ENCODE results near the gene IMPA2. TPM values are rescaled to one million over a fixed set of nuclear protein-coding genes. Genes with fewer than 3 reads are reported as not detected.
"Not testable (repeated sequence)": the region's sequence is repeated elsewhere in the genome, so short reads cannot be mapped to it uniquely, and the experiment has no call there.

IMPA2 gene
- total and polyA plus RNA-seq, 2 experiments from 2014 or later, result 8.1 to 13.0 TPM

GRCh38 chr18:12035481-12035880 is 54.2 kb downstream of the IMPA2 start:
- no peaks in the 10 kb centered on the region for H3K9me3 ChIP-seq (ENCODE audit: low read depth)
- H3K79me2 ChIP-seq (ENCODE audit: insufficient read depth), result no peaks in the 10 kb centered on the region
- DNase-seq, result no peak
- H3K27me3 ChIP-seq (replicated peaks; ENCODE audit: insufficient read depth), result no peaks in the 10 kb centered on the region
- 76 to 81% methylated on average over 6 of the region's 6 CpGs for WGBS, 2 experiments (ENCODE audit: low coverage in 1 of 2, low lambda C conversion rate in 2 of 2, missing lambda C conversion rate in 2 of 2)
- no peak overlapping the region for H3K4me3 ChIP-seq
- no peak overlapping the region for H2AFZ ChIP-seq
- TF ChIP-seq EZH2 (IDR thresholded peaks at IDR 0.05; ENCODE audit: insufficient read depth, poor library complexity, severe bottlenecking) (no peak), EZH2phosphoT487 (IDR thresholded peaks at IDR 0.05; ENCODE audit: insufficient read depth, low read depth) (no peak)
- H3K9ac ChIP-seq, result no peak overlapping the region
- no peaks in the 10 kb centered on the region for H4K20me1 ChIP-seq (ENCODE audit: insufficient read depth)
- peaks cover 26% of the 10 kb centered on the region for H3F3A ChIP-seq (ENCODE audit: insufficient read depth)
- H3K27ac ChIP-seq, result no peak overlapping the region
- no peaks in the 10 kb centered on the region for H3K36me3 ChIP-seq (ENCODE audit: low read depth)
- peaks cover 22% of the 10 kb centered on the region for H3K4me1 ChIP-seq (ENCODE audit: insufficient read depth)
- in situ Hi-C loops (cut with MboI), result no loop called here
- no peaks in the 10 kb centered on the region for H3K9me2 ChIP-seq (ENCODE audit: insufficient read depth)
- H3K4me2 ChIP-seq (ENCODE audit: unreplicated experiment), result no peak overlapping the region

GRCh38 chr18:12036201-12036751 is 55.0 kb downstream of the IMPA2 start:
- H3K27ac ChIP-seq, result no peak overlapping the region
- H3K4me1 ChIP-seq (ENCODE audit: insufficient read depth), result peaks cover 26% of the 10 kb centered on the region
- DNase-seq, result no peak
- H3K36me3 ChIP-seq (ENCODE audit: low read depth), result no peaks in the 10 kb centered on the region
- no peaks in the 10 kb centered on the region for H3K9me2 ChIP-seq (ENCODE audit: insufficient read depth)
- H3K27me3 ChIP-seq (replicated peaks; ENCODE audit: insufficient read depth), result no peaks in the 10 kb centered on the region
- no peak overlapping the region for H3K4me2 ChIP-seq (ENCODE audit: unreplicated experiment)
- WGBS, 2 experiments (ENCODE audit: low coverage in 1 of 2, low lambda C conversion rate in 2 of 2, missing lambda C conversion rate in 2 of 2), result 76% methylated on average over 9 of the region's 9 CpGs
- no peak overlapping the region for H3K4me3 ChIP-seq
- in situ Hi-C loops (cut with MboI), result no loop called here
- no peaks in the 10 kb centered on the region for H3K79me2 ChIP-seq (ENCODE audit: insufficient read depth)
- H4K20me1 ChIP-seq (ENCODE audit: insufficient read depth), result no peaks in the 10 kb centered on the region
- no peaks in the 10 kb centered on the region for H3K9me3 ChIP-seq (ENCODE audit: low read depth)
- no peak for TF ChIP-seq EZH2phosphoT487 (IDR thresholded peaks at IDR 0.05; ENCODE audit: insufficient read depth, low read depth)
- no peak overlapping the region for H3K9ac ChIP-seq
- no peak overlapping the region for H2AFZ ChIP-seq
- H3F3A ChIP-seq (ENCODE audit: insufficient read depth), result peaks cover 27% of the 10 kb centered on the region

- Histone ChIP-seq H3K79me2 (ENCODE audit: insufficient read depth) (no peaks in the 10 kb centered on the region), H4K20me1 (ENCODE audit: insufficient read depth) (no peaks in the 10 kb centered on the region), H3K36me3 (ENCODE audit: low read depth) (no peaks in the 10 kb centered on the region), H3F3A (ENCODE audit: insufficient read depth) (peaks cover 19% of the 10 kb centered on the region), H2AFZ (peak overlapping the region; percentile 87), H3K4me3 (peak overlapping the region; percentile 78), H3K4me2 (ENCODE audit: unreplicated experiment) (peak overlapping the region; percentile 94), H3K9me2 (ENCODE audit: insufficient read depth) (no peaks in the 10 kb centered on the region), H3K27ac (no peak overlapping the region), H3K9ac (peak overlapping the region; percentile 85), H3K4me1 (ENCODE audit: insufficient read depth) (peaks cover 16% of the 10 kb centered on the region), H3K27me3 (replicated peaks; ENCODE audit: insufficient read depth) (no peaks in the 10 kb centered on the region), H3K9me3 (ENCODE audit: low read depth) (no peaks in the 10 kb centered on the region)
- TF ChIP-seq EZH2phosphoT487 (IDR thresholded peaks at IDR 0.05; ENCODE audit: insufficient read depth, low read depth) (no peak), EZH2 (IDR thresholded peaks at IDR 0.05; ENCODE audit: insufficient read depth, poor library complexity, severe bottlenecking) (no peak)
- in situ Hi-C loops (cut with MboI), result no loop called here
- DNase-seq, result peak; percentile 78
- WGBS, 2 experiments (ENCODE audit: low coverage in 1 of 2, low lambda C conversion rate in 2 of 2, missing lambda C conversion rate in 2 of 2), result 24 to 29% methylated on average over 22 to 27 of the region's 27 CpGs
Measured at GRCh38 chr18:12038082-12038638, 56.9 kb downstream of the IMPA2 start.

- peak overlapping the region; percentile 85 for H3K9ac ChIP-seq
- no peaks in the 10 kb centered on the region for H3K79me2 ChIP-seq (ENCODE audit: insufficient read depth)
- no peak for TF ChIP-seq EZH2 (IDR thresholded peaks at IDR 0.05; ENCODE audit: insufficient read depth, poor library complexity, severe bottlenecking)
- TF ChIP-seq EZH2phosphoT487 (IDR thresholded peaks at IDR 0.05; ENCODE audit: insufficient read depth, low read depth), result no peak
- no peak overlapping the region for H3K27ac ChIP-seq
- WGBS, 2 experiments (ENCODE audit: low coverage in 1 of 2, low lambda C conversion rate in 2 of 2, missing lambda C conversion rate in 2 of 2), result 1% methylated on average over 49 to 62 of the region's 74 CpGs
- H3F3A ChIP-seq (ENCODE audit: insufficient read depth), result peaks cover 16% of the 10 kb centered on the region
- no peaks in the 10 kb centered on the region for H4K20me1 ChIP-seq (ENCODE audit: insufficient read depth)
- no peaks in the 10 kb centered on the region for H3K9me3 ChIP-seq (ENCODE audit: low read depth)
- peak; percentile 87 for DNase-seq
- H3K36me3 ChIP-seq (ENCODE audit: low read depth), result no peaks in the 10 kb centered on the region
- peak overlapping the region; percentile 94 for H3K4me2 ChIP-seq (ENCODE audit: unreplicated experiment)
- no peaks in the 10 kb centered on the region for H3K9me2 ChIP-seq (ENCODE audit: insufficient read depth)
- in situ Hi-C loops (cut with MboI), result no loop called here
- peaks cover 12% of the 10 kb centered on the region for H3K4me1 ChIP-seq (ENCODE audit: insufficient read depth)
- no peaks in the 10 kb centered on the region for H3K27me3 ChIP-seq (replicated peaks; ENCODE audit: insufficient read depth)
- peak overlapping the region; percentile 87 for H2AFZ ChIP-seq
- H3K4me3 ChIP-seq, result peak overlapping the region; percentile 78
Measured at GRCh38 chr18:12038639-12039539, 57.6 kb downstream of the IMPA2 start.

GRCh38 chr18:12039540-12039930 is 58.2 kb downstream of the IMPA2 start:
- H3K9me3 ChIP-seq (ENCODE audit: low read depth); H4K20me1 ChIP-seq (ENCODE audit: insufficient read depth); H3K27ac ChIP-seq; H2AFZ ChIP-seq; DNase-seq; H3K27me3 ChIP-seq (replicated peaks; ENCODE audit: insufficient read depth); H3K36me3 ChIP-seq (ENCODE audit: low read depth); H3K4me3 ChIP-seq; H3K9ac ChIP-seq; in situ Hi-C loops (cut with MboI); H3K9me2 ChIP-seq (ENCODE audit: insufficient read depth); H3K79me2 ChIP-seq (ENCODE audit: insufficient read depth); H3K4me2 ChIP-seq (ENCODE audit: unreplicated experiment): not testable (repeated sequence)
- Histone ChIP-seq H3F3A (ENCODE audit: insufficient read depth) (peaks cover 16% of the 10 kb centered on the region), H3K4me1 (ENCODE audit: insufficient read depth) (peaks cover 12% of the 10 kb centered on the region)
- 56 to 59% methylated on average over 6 of the region's 6 CpGs for WGBS, 2 experiments (ENCODE audit: low coverage in 1 of 2, low lambda C conversion rate in 2 of 2, missing lambda C conversion rate in 2 of 2)
